Calu3 (cell line): Measurements from ENCODE around the gene LAMA5. TPM values are rescaled to one million over a fixed set of nuclear protein-coding genes. Genes with fewer than 3 reads are reported as not detected.

Source experiments
- Bru-seq: library from RNA; stranded (reverse); fragments of 400-500 nt; gene quantifications from one replicate; lab custom pipeline; 2021; lab: Mats Ljungman, UMichigan
- BruChase-seq, 2 experiments: library from RNA; stranded (reverse); fragments of 400-500 nt; gene quantifications; one replicate each; lab custom pipeline; 2021; lab: Mats Ljungman, UMichigan
- BruUV-seq: library from RNA; stranded (reverse); fragments of 400-500 nt; replicated peaks from 2 replicates; lab custom pipeline; 2021; lab: Mats Ljungman, UMichigan
- CTCF ChIA-PET: fragments of 300-600 bp; sonication (Branson Sonifier 250); formaldehyde crosslinking; loops from one replicate; lab custom pipeline; 2022; ENCODE audit warnings: antibody characterized with exemption; lab: Charles Lee
- DNase-seq: peaks from one replicate; pipeline ENCODE4 v3.0.0; 2022
- H3K27ac Mint-ChIP-seq: one replicate; pipeline ENCODE4 v1.8.0; 2022; ENCODE audit warnings: mixed read lengths; ENCODE audit not compliant: unreplicated experiment
- H3K27me3 Mint-ChIP-seq: one replicate; pipeline ENCODE4 v1.8.0; 2022; ENCODE audit warnings: mixed read lengths; ENCODE audit not compliant: unreplicated experiment
- H3K36me3 Mint-ChIP-seq: one replicate; pipeline ENCODE4 v1.8.0; 2022; ENCODE audit warnings: mild to moderate bottlenecking, moderate library complexity, mixed read lengths; ENCODE audit not compliant: insufficient read depth, unreplicated experiment
- H3K4me1 Mint-ChIP-seq: one replicate; pipeline ENCODE4 v1.8.0; 2022; ENCODE audit warnings: mild to moderate bottlenecking, low read depth, mixed read lengths; ENCODE audit not compliant: unreplicated experiment
- H3K4me3 Mint-ChIP-seq: one replicate; pipeline ENCODE4 v1.8.0; 2022; ENCODE audit warnings: mild to moderate bottlenecking, low read depth, moderate library complexity, mixed read lengths; ENCODE audit not compliant: unreplicated experiment
- H3K9me3 Mint-ChIP-seq: one replicate; pipeline ENCODE4 v1.8.0; 2022; ENCODE audit warnings: low read depth, mixed read lengths; ENCODE audit not compliant: unreplicated experiment
- CTCF ChIP-seq: fragments of 200-600 bp; IDR thresholded peaks from one replicate; pipeline ENCODE4 v1.8.0; 2022; ENCODE audit warnings: antibody characterized with exemption; ENCODE audit not compliant: unreplicated experiment
- intact Hi-C: fragments of 100-400 bp; cut with micrococcal nuclease; formaldehyde crosslinking; loops from one replicate; pipeline ENCODE4 v1.10.0; 2022; ENCODE audit not compliant: unreplicated experiment
- long read RNA-seq: library from polyadenylated mRNA; stranded (forward); transcript quantifications from one replicate; pipeline ENCODE4 v2.0.0, GENCODE V29; 2022
- total RNA-seq: library from RNA; stranded (reverse); gene quantifications from 2 replicates; pipeline ENCODE4 v1.2.3, GENCODE V29; 2022

LAMA5 gene
- total RNA-seq (740 and 763 TPM in 2 replicates), Bru-seq, nascent RNA (percentile 78 among the genes with signal in this experiment), BruChase-seq, experiment 1, labeled RNA remaining after a 6-hour chase (percentile 95 among the genes with signal in this experiment), BruChase-seq, experiment 2, labeled RNA remaining after a 2-hour chase (percentile 95 among the genes with signal in this experiment)
- long read RNA-seq, transcript LAMA5-212 (4 exons, 780 nt), result major isoform, 10 of 206 reads
- long read RNA-seq, partial matches to known transcripts, result 133 of 206 reads
- long read RNA-seq, other reads (novel, unspliced or antisense), result 62 of 206 reads

GRCh38 chr20:62367136-62367632 lies at the start of gene LAMA5:
Gene LAMA5 (minus strand): TSS chr20:62367312. CDS start chr20:62367245, 67 bp downstream.
- Mint-ChIP-seq H3K4me3 (peak within 1 kb of the TSS; percentile 79), H3K36me3 (peaks cover 76% of the 10 kb centered on the region), H3K9me3 (no peaks in the 10 kb centered on the region), H3K27me3 (no peaks in the 10 kb centered on the region), H3K27ac (peak within 1 kb of the TSS; percentile 94), H3K4me1 (peaks cover 49% of the 10 kb centered on the region)
- no peak for TF ChIP-seq CTCF
- intact Hi-C loops, result no loop called here
- BruUV-seq, result no TSS peak
- DNase-seq, result peak; percentile 86
- CTCF ChIA-PET, result interaction anchor here (0.8 to 5.9 kb wide), 6 partner anchors 13 to 67 kb away, joined by 3 to 33 read pairs (median 8); partner anchors contain the start of genes ADRM1 and RPS21

- no peaks in the 10 kb centered on the region for H3K4me1 Mint-ChIP-seq
Observed at GRCh38 chr20:62415354-62416111, 48.4 kb upstream of the LAMA5 start.

GRCh38 chr20:62413896-62414481 lies 46.9 kb upstream of the LAMA5 start:
- no TSS peak for BruUV-seq
- peak; percentile 22 for TF ChIP-seq CTCF
- peaks cover 14% of the 10 kb centered on the region for H3K4me1 Mint-ChIP-seq
- CTCF ChIA-PET, result interaction anchor here (1.6 kb wide), 1 partner anchor 14 kb away, joined by 6 read pairs; the partner anchor contains the start of gene RBBP8NL
- DNase-seq, result peak; percentile 41
- no peaks in the 10 kb centered on the region for H3K9me3 Mint-ChIP-seq
- peaks cover 19% of the 10 kb centered on the region for H3K27me3 Mint-ChIP-seq
- H3K4me3 Mint-ChIP-seq, result no peak overlapping the region
- no peaks in the 10 kb centered on the region for H3K36me3 Mint-ChIP-seq
- H3K27ac Mint-ChIP-seq, result no peak overlapping the region
- intact Hi-C loops, result loop anchor here (5.0 kb wide), 1 partner anchor 73 kb away; no protein-coding TSS in a partner anchor

More at GRCh38 chr20:62415354-62416111, 48.4 kb upstream of the LAMA5 start:
- CTCF ChIA-PET, result interaction anchor here (1.6 kb wide), 1 partner anchor 12 kb away, joined by 6 read pairs; the partner anchor contains the start of gene RBBP8NL
- Mint-ChIP-seq H3K36me3 (no peaks in the 10 kb centered on the region), H3K4me3 (no peak overlapping the region), H3K9me3 (no peaks in the 10 kb centered on the region), H3K27me3 (peaks cover 34% of the 10 kb centered on the region), H3K27ac (no peak overlapping the region)
- no TSS peak for BruUV-seq
- TF ChIP-seq CTCF, result no peak
- no peak for DNase-seq
- intact Hi-C loops, result no loop called here

GRCh38 chr20:62413025-62413570 lies 46.0 kb upstream of the LAMA5 start:
- Mint-ChIP-seq H3K4me3 (no peak overlapping the region), H3K9me3 (no peaks in the 10 kb centered on the region), H3K27me3 (peaks cover 10% of the 10 kb centered on the region), H3K27ac (no peak overlapping the region), H3K4me1 (peaks cover 14% of the 10 kb centered on the region), H3K36me3 (no peaks in the 10 kb centered on the region)
- no peak for DNase-seq
- no TSS peak for BruUV-seq
- intact Hi-C loops, result loop anchor here (5.0 kb wide), 1 partner anchor 74 kb away; no protein-coding TSS in a partner anchor
- TF ChIP-seq CTCF, result no peak
- CTCF ChIA-PET, result no interaction called here
